22Rv1 (cell line): ENCODE results near the gene WDR27.

Experiments
- ZFX ChIP-seq: fragments of 450-650 bp; IDR thresholded peaks from 2 replicates; pipeline ENCODE4 v1.6.1; 2017; ENCODE audit warnings: antibody characterized with exemption, borderline replicate concordance
- TF ChIP-seq, protein P1 (sequence below): fragments of 450-650 bp; IDR thresholded peaks from 2 replicates; pipeline ENCODE4 v1.5.1; 2017; ENCODE audit warnings: mild to moderate bottlenecking

DNA sequence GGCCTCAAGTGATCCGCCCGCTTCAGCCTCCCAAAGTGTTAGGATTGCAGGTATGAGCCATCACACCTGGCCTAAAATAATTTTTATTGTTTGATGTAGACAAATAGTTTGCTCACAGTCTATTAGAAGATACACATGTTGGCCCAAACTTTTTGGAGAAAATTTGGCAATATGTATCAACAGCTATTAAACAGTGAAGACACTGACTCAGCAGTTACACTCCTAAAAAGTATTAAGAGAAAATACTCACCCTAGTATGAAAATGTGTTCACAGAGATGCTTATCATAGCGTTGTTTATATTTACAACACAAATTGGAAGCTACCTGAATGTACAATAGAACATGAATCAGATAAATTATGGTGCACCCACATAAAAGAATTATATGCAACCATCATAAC is 173.1 kb downstream of the WDR27 start:
- TF ChIP-seq, protein P1, sequence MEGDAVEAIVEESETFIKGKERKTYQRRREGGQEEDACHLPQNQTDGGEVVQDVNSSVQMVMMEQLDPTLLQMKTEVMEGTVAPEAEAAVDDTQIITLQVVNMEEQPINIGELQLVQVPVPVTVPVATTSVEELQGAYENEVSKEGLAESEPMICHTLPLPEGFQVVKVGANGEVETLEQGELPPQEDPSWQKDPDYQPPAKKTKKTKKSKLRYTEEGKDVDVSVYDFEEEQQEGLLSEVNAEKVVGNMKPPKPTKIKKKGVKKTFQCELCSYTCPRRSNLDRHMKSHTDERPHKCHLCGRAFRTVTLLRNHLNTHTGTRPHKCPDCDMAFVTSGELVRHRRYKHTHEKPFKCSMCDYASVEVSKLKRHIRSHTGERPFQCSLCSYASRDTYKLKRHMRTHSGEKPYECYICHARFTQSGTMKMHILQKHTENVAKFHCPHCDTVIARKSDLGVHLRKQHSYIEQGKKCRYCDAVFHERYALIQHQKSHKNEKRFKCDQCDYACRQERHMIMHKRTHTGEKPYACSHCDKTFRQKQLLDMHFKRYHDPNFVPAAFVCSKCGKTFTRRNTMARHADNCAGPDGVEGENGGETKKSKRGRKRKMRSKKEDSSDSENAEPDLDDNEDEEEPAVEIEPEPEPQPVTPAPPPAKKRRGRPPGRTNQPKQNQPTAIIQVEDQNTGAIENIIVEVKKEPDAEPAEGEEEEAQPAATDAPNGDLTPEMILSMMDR, result no peak
- no peak for TF ChIP-seq ZFX
